GM13976 (cell line): ENCODE results near the gene VWDE.

Source experiments
- DNase-seq: peaks from one replicate; pipeline ENCODE4 v3.0.0; 2012; ENCODE audit warnings: low spot score
- CTCF ChIP-seq: IDR thresholded peaks from 2 replicates; pipeline ENCODE4 v1.5.1; 2012; ENCODE audit warnings: borderline replicate concordance, mild to moderate bottlenecking; ENCODE audit not compliant: insufficient read depth; ENCODE audit errors: extremely low read depth, missing control alignments, control extremely low read depth
- in situ Hi-C: fragments of 300-500 bp; cut with MboI; formaldehyde crosslinking; loops from one replicate; pipeline ENCODE4 v1.12.0; 2022; ENCODE audit warnings: low sequenced_read_pairs, mixed read lengths, inconsistent platforms; ENCODE audit not compliant: unreplicated experiment

The VWDE gene

GRCh38 chr7:12369756-12370155, 33.9 kb downstream of the VWDE start:
- no peak for TF ChIP-seq CTCF
- no peak for DNase-seq
- in situ Hi-C loops = no loop called here

- no peak for DNase-seq
- no peak for TF ChIP-seq CTCF
- in situ Hi-C loops = no loop called here
Measured at GRCh38 chr7:12369072-12369471, 34.6 kb downstream of the VWDE start.

DNA sequence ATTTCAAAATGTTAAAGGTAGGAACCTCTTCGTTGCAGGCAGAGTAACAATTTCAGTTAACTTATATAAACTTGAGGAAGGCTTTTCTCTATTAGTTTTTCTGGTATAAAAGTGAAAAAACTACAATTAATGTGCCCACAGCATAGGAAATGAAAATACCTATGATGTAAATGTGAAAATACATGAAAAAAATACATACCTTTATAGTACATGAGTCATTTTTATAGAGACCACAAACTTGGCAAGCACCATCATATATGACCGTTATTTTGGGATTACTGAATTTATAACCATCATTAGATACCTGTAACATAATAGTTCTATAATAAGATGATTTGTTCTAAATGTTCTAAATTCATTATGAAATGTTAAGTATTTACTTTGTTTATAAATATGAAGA, 42.7 kb downstream of the VWDE start:
- TF ChIP-seq CTCF = no peak
- no peak for DNase-seq
- in situ Hi-C loops = no loop called here

GRCh38 chr7:12358694-12359093, 45.0 kb downstream of the VWDE start:
- no peak for TF ChIP-seq CTCF
- in situ Hi-C loops = no loop called here
- no peak for DNase-seq

GRCh38 chr7:12357508-12357907, 46.2 kb downstream of the VWDE start:
- TF ChIP-seq CTCF = no peak
- in situ Hi-C loops = no loop called here
- peak; percentile 7 for DNase-seq

- no peak for TF ChIP-seq CTCF
- no peak for DNase-seq
- in situ Hi-C loops = no loop called here
Measured at GRCh38 chr7:12351843-12352242, 51.8 kb downstream of the VWDE start.

- no peak for TF ChIP-seq CTCF
- DNase-seq = no peak
- in situ Hi-C loops = no loop called here
Measured at GRCh38 chr7:12350971-12351370, 52.7 kb downstream of the VWDE start.
